HG03442 (cell line): Measurements from ENCODE around the gene KAT6B.
"Not testable (repeated sequence)": the region's sequence is repeated elsewhere in the genome, so short reads cannot be mapped to it uniquely, and the experiment has no call there.

Experiments used
- ATAC-seq: cut with Tn5 transposase; IDR thresholded peaks from one replicate; pipeline ENCODE4 v1.9.1; 2021; ENCODE audit warnings: mild to moderate bottlenecking, moderate library complexity; ENCODE audit not compliant: unreplicated experiment

KAT6B gene

GRCh38 chr10:74856940-74857339 lies 30.5 kb downstream of the KAT6B start:
- ATAC-seq: no peak

GRCh38 chr10:74857586-74857985 lies 31.2 kb downstream of the KAT6B start:
- no peak for ATAC-seq

GRCh38 chr10:74859546-74859945 lies 33.1 kb downstream of the KAT6B start:
- no peak for ATAC-seq

GRCh38 chr10:74862625-74863024 lies 36.2 kb downstream of the KAT6B start:
- no peak for ATAC-seq

- ATAC-seq: no peak
Measured at GRCh38 chr10:74863551-74863950, 37.2 kb downstream of the KAT6B start.

GRCh38 chr10:74867351-74867750 lies 41.0 kb downstream of the KAT6B start:
- ATAC-seq: no peak

- ATAC-seq: no peak
Measured at GRCh38 chr10:74868392-74868977, 42.1 kb downstream of the KAT6B start.

GRCh38 chr10:74869635-74870034 lies 43.2 kb downstream of the KAT6B start:
- no peak for ATAC-seq

GRCh38 chr10:74870191-74870590 lies 43.8 kb downstream of the KAT6B start:
- no peak for ATAC-seq

- peak; percentile 83 for ATAC-seq
Measured at GRCh38 chr10:74871595-74872382, 45.4 kb downstream of the KAT6B start.

- ATAC-seq: no peak
Measured at GRCh38 chr10:74873803-74874454, 47.5 kb downstream of the KAT6B start.

- ATAC-seq: no peak
Measured at GRCh38 chr10:74874649-74875048, 48.2 kb downstream of the KAT6B start.

GRCh38 chr10:74875068-74875467 lies 48.7 kb downstream of the KAT6B start:
- ATAC-seq: no peak

GRCh38 chr10:74875966-74876365 lies 49.6 kb downstream of the KAT6B start:
- ATAC-seq: no peak

GRCh38 chr10:74877054-74877453 lies 50.7 kb downstream of the KAT6B start:
- ATAC-seq: not testable (repeated sequence)

- no peak for ATAC-seq
Measured at GRCh38 chr10:74877898-74878297, 51.5 kb downstream of the KAT6B start.

GRCh38 chr10:74880041-74880440 lies 53.6 kb downstream of the KAT6B start:
- no peak for ATAC-seq

- no peak for ATAC-seq
Measured at GRCh38 chr10:74881253-74881884, 55.0 kb downstream of the KAT6B start.

- ATAC-seq: no peak
Measured at GRCh38 chr10:74882427-74882826, 56.0 kb downstream of the KAT6B start.

GRCh38 chr10:74882831-74883230 lies 56.4 kb downstream of the KAT6B start:
- ATAC-seq: no peak

- no peak for ATAC-seq
Measured at GRCh38 chr10:74883428-74883827, 57.0 kb downstream of the KAT6B start.
